Right atrium auricular region (tissue), 2 donors: Measurements from ENCODE around the gene RAPGEFL1. TPM values are rescaled to one million over a fixed set of nuclear protein-coding genes. Genes with fewer than 3 reads are reported as not detected.

Experiments used
- DNase-seq: peaks from one replicate; pipeline ENCODE4 v3.0.0-alpha.2; 2019; ENCODE audit warnings: low spot score
- H3K27ac ChIP-seq, 2 donors: fragments of 200-600 bp; sonication (generic); 1 replicate in 1 of 2; 2 replicates in 1 of 2; pipeline ENCODE4 v1.5.1; 2016 to 2019
- H3K27me3 ChIP-seq, 2 donors: fragments of 200-600 bp; sonication (generic); one replicate each; pipeline versions ENCODE4 v1.5.1 to v1.6.0; 2017 to 2019
- H3K36me3 ChIP-seq: fragments of 200-600 bp; sonication (generic); one replicate; pipeline ENCODE4 v1.5.1; 2016
- H3K4me1 ChIP-seq, 2 donors: fragments of 200-600 bp; sonication (generic); one replicate each; pipeline versions ENCODE4 v1.5.1 to v1.6.0; 2017 to 2019
- H3K4me3 ChIP-seq, 2 donors: fragments of 200-600 bp; sonication (generic); 1 replicate in 1 of 2; 2 replicates in 1 of 2; pipeline ENCODE4 v1.5.1; 2017 to 2019; ENCODE audit warnings: mild to moderate bottlenecking in 1 of 2, moderate library complexity in 1 of 2
- H3K9me3 ChIP-seq, 2 donors: fragments of 200-600 bp; sonication (generic); one replicate each; pipeline ENCODE4 v1.5.1; 2019
- CTCF ChIP-seq, 2 donors: fragments of 200-600 bp; sonication (generic); IDR thresholded peaks; one replicate each; pipeline ENCODE4 v1.5.1; 2019; ENCODE audit warnings: antibody characterized with exemption in 2 of 2
- total RNA-seq, 2 donors: library from RNA; depleted of rRNA; stranded (reverse); fragments of >200 nt; gene quantifications; one replicate each; pipeline ENCODE4 v1.1.0, GENCODE V29; 2016

Gene RAPGEFL1
- 1 to 10 TPM; 1.6 to 2.9 TPM for total RNA-seq

- H3K4me3 ChIP-seq = peak within 1 kb of the TSS; percentile 36 to 61
- H3K27me3 ChIP-seq = no peaks in the 10 kb centered on the region
- H3K27ac ChIP-seq = peak within 1 kb of the TSS in 1 of 2 donors; percentile 22
- peaks cover 0 to 22% of the 10 kb centered on the region in 2 donors for H3K4me1 ChIP-seq
- H3K9me3 ChIP-seq = no peaks in the 10 kb centered on the region
- TF ChIP-seq CTCF (IDR thresholded peaks at IDR 0.05) = no peak
- peaks cover 7% of the 10 kb centered on the region for H3K36me3 ChIP-seq
- peak; percentile 62 for DNase-seq
Measured at GRCh38 chr17:40177275-40177874, at the start of gene RAPGEFL1. RAPGEFL1 (plus strand) TSS chr17:40177470; CDS start chr17:40177862, 392 bp downstream.

DNA sequence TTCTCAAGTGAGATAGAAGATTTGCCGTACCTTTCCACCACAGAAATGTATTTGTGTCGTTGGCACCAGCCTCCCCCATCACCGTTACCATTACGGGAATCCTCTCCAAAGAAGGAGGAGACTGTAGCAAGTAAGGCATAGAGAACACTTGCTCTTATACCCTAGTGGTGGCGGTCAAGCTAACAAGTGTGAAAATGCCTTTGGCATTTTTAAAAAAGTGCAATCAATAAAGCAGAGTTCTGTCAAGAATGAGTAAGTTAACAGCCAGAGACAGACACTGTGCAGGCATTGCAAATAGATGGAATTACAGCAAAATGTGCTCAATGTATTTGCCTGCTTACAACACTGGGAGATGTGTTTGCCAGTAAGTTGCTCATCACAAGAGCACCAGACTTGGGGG is 47.8 kb upstream of the RAPGEFL1 start:
- peaks cover 85% of the 10 kb centered on the region for H3K36me3 ChIP-seq
- H3K27me3 ChIP-seq = no peaks in the 10 kb centered on the region
- no peak for TF ChIP-seq CTCF (IDR thresholded peaks at IDR 0.05)
- H3K4me1 ChIP-seq = peaks cover 0 to 11% of the 10 kb centered on the region in 2 donors
- no peak overlapping the region for H3K27ac ChIP-seq
- no peak for DNase-seq
- H3K9me3 ChIP-seq = no peaks in the 10 kb centered on the region
- H3K4me3 ChIP-seq = no peak overlapping the region

- H3K4me1 ChIP-seq = peaks cover 0 to 1% of the 10 kb centered on the region in 2 donors
- H3K4me3 ChIP-seq = no peak overlapping the region
- no peaks in the 10 kb centered on the region for H3K27me3 ChIP-seq
- no peak for TF ChIP-seq CTCF (IDR thresholded peaks at IDR 0.05)
- no peak for DNase-seq
- peaks cover 90% of the 10 kb centered on the region for H3K36me3 ChIP-seq
- H3K9me3 ChIP-seq = no peaks in the 10 kb centered on the region
- no peak overlapping the region for H3K27ac ChIP-seq
Measured at GRCh38 chr17:40130352-40131042, 46.8 kb upstream of the RAPGEFL1 start.

GRCh38 chr17:40134184-40134583 is 43.1 kb upstream of the RAPGEFL1 start:
- Histone ChIP-seq H3K27ac (no peak overlapping the region), H3K27me3 (no peaks in the 10 kb centered on the region), H3K36me3 (peaks cover 73% of the 10 kb centered on the region), H3K9me3 (no peaks in the 10 kb centered on the region), H3K4me1 (peaks cover 0 to 6% of the 10 kb centered on the region in 2 donors), H3K4me3 (no peak overlapping the region)
- no peak for TF ChIP-seq CTCF (IDR thresholded peaks at IDR 0.05)
- DNase-seq = no peak

GRCh38 chr17:40135817-40136216 is 41.5 kb upstream of the RAPGEFL1 start:
- Histone ChIP-seq H3K4me3 (no peak overlapping the region), H3K36me3 (peaks cover 57% of the 10 kb centered on the region), H3K4me1 (peaks cover 0 to 12% of the 10 kb centered on the region in 2 donors), H3K27me3 (no peaks in the 10 kb centered on the region), H3K27ac (no peak overlapping the region), H3K9me3 (no peaks in the 10 kb centered on the region)
- no peak for DNase-seq
- TF ChIP-seq CTCF (IDR thresholded peaks at IDR 0.05) = no peak
